Naive B cell (primary cell): ENCODE results near the gene DOCK3. TPM values are rescaled to one million over a fixed set of nuclear protein-coding genes. Genes with fewer than 3 reads are reported as not detected.

Experiments
- ATAC-seq, 2 donors: fragments of 150-1000 bp; cut with Tn5 transposase; 2 replicates each; pipeline ENCODE4 v1.10.0; 2021; ENCODE audit warnings: low read depth in 2 of 2, mild to moderate bottlenecking in 2 of 2, moderate library complexity in 2 of 2
- DNase-seq: peaks from one replicate; pipeline ENCODE4 v3.0.0; 2022
- H3K27ac Mint-ChIP-seq, 6 donors: one replicate each; pipeline ENCODE4 v1.8.0; 2020 to 2022; ENCODE audit warnings: mild to moderate bottlenecking in 6 of 6, mixed read lengths in 6 of 6, moderate library complexity in 5 of 6, inconsistent platforms in 2 of 6
- H3K27me3 Mint-ChIP-seq, 3 donors: one replicate each; pipeline ENCODE4 v1.8.0; 2021 to 2022; ENCODE audit warnings: mixed read lengths in 3 of 3, mild to moderate bottlenecking in 1 of 3
- H3K36me3 Mint-ChIP-seq, 2 donors: one replicate each; pipeline ENCODE4 v1.8.0; 2020 to 2022; ENCODE audit warnings: mixed read lengths in 2 of 2, inconsistent platforms in 1 of 2, mild to moderate bottlenecking in 1 of 2
- H3K4me1 Mint-ChIP-seq, 3 donors: one replicate each; pipeline ENCODE4 v1.8.0; 2020 to 2022; ENCODE audit warnings: mixed read lengths in 3 of 3, inconsistent platforms in 1 of 3, mild to moderate bottlenecking in 1 of 3, moderate library complexity in 1 of 3
- H3K4me3 Mint-ChIP-seq, 8 donors: one replicate each; pipeline ENCODE4 v1.8.0; 2020 to 2022; ENCODE audit warnings: mild to moderate bottlenecking in 8 of 8, mixed read lengths in 8 of 8, moderate library complexity in 8 of 8, inconsistent platforms in 2 of 8
- H3K9me3 Mint-ChIP-seq, 7 donors: one replicate each; pipeline ENCODE4 v1.8.0; 2020 to 2022; ENCODE audit warnings: mixed read lengths in 7 of 7, mild to moderate bottlenecking in 5 of 7, inconsistent platforms in 2 of 7, moderate library complexity in 1 of 7
- polyA plus RNA-seq, 6 donors: library from polyadenylated mRNA; unstranded; fragments of 300-500 nt; fragmentation: Illumina TruSeq; gene quantifications; one replicate each; pipeline ENCODE4 v1.2.3, GENCODE V29; 2021; ENCODE audit warnings: low read depth in 6 of 6

DOCK3 gene
- polyA plus RNA-seq, 6 donors from 2014 or later = 0.03 to 0.04 (median 0.04) TPM; not detected in 3

DNA sequence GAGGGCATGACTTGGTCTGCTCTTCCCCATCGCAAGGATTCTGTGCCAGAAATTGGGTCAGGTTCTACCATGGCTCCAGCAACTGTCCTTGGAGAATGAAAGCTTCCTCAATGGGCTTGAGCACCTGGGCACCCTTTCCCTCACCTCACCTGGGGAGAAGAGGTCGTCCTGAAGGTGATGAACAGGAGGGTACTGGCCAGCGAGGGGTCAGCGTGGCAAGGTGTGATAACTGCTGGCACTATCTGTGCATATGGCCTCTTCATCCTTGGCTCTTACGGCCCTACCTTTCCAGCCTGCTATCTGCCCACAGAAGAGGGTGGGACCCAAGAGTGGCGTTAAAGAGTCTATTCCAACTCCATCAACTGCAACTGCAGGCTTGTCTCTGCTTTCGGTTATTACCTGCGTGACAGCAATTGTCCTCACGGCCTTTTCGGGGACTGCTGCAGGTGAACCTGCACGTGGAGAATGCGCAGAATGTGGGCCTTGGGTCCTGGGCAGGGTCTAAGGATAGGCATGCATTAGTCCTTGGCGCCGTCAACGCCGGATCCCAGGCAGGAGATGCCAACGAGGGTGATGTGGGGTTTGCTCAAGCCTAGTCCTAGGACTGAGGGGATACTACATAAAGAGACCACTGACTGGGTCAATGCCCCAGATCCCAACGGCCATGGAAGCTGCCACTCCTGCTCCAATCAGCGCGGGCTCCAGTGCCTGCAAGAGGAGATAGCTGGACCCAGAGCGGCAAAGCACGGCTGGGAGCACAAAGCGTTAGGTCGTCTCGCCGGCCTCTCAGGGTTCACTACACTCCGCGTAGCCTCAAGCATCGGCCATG lies 715.7 kb downstream of the DOCK3 start:
- DNase-seq (no peak), ATAC-seq (no peak)
- H3K27ac Mint-ChIP-seq = peak overlapping the region; percentile 67 to 92 (median 83)
- peaks cover 5 to 7% of the 10 kb centered on the region in 2 donors for H3K36me3 Mint-ChIP-seq
- H3K27me3 Mint-ChIP-seq = no peaks in the 10 kb centered on the region
- no peaks in the 10 kb centered on the region for H3K9me3 Mint-ChIP-seq
- H3K4me1 Mint-ChIP-seq = peaks cover 39 to 77% (median 60%) of the 10 kb centered on the region in 3 donors
- peak overlapping the region; percentile 63 to 90 (median 82) for H3K4me3 Mint-ChIP-seq

DNA sequence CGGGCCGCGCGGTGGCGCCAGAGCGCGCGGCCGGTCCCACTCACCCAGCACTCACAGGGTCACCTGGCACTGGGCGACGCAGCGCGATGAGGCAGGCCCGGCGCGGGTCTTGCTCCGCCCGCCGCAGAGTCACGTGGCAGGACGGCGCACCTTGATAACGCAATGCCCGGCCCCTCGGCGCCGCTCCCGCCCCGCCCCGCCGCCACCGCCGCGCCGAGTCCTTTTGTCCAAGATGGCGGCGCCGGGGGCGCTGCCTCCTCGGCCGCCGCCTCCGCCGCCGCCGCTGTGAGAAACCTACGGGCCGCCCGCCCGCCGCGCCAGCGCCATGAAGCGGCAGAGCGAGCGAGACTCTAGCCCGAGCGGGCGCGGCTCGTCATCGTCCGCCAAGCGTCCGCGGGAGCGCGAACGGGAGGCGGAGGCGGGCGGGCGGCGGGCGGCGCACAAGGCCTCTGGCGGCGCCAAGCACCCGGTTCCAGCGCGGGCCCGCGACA lies 716.4 kb downstream of the DOCK3 start, which contains the start of gene RBM15B:
Gene RBM15B, plus strand, starts transcription at position 211 of the 491 bp plus-strand sequence. Its CDS starts 115 bp downstream, at position 326.
- ATAC-seq (peak; percentile 93 to 95), DNase-seq (peak; percentile 97)
- Mint-ChIP-seq H3K27me3 (no peaks in the 10 kb centered on the region), H3K27ac (peak within 1 kb of the TSS; percentile 76 to 92 (median 84)), H3K4me1 (peaks cover 32 to 71% (median 53%) of the 10 kb centered on the region in 3 donors), H3K9me3 (no peaks in the 10 kb centered on the region), H3K4me3 (peak within 1 kb of the TSS; percentile 72 to 90 (median 86)), H3K36me3 (peaks cover 5 to 7% of the 10 kb centered on the region in 2 donors)

- Mint-ChIP-seq H3K4me3 (peak overlapping the region; percentile 57 to 90 (median 80)), H3K27ac (peak overlapping the region in 4 of 6 donors; percentile 59 to 92 (median 80)), H3K9me3 (no peaks in the 10 kb centered on the region), H3K4me1 (peaks cover 30 to 71% (median 52%) of the 10 kb centered on the region in 3 donors), H3K36me3 (peaks cover 5 to 7% of the 10 kb centered on the region in 2 donors), H3K27me3 (no peaks in the 10 kb centered on the region)
- ATAC-seq (peak; percentile 6 to 11), DNase-seq (peak; percentile 35)
Observed at GRCh38 chr3:51391566-51392354, 717.0 kb downstream of the DOCK3 start.

GRCh38 chr3:51392355-51393133 lies 717.8 kb downstream of the DOCK3 start:
- no peak for ATAC-seq
- DNase-seq = no peak
- H3K9me3 Mint-ChIP-seq = no peaks in the 10 kb centered on the region
- peak overlapping the region; percentile 60 to 86 (median 76) for H3K4me3 Mint-ChIP-seq
- peaks cover 5% of the 10 kb centered on the region in 2 donors for H3K36me3 Mint-ChIP-seq
- H3K27me3 Mint-ChIP-seq = no peaks in the 10 kb centered on the region
- peak overlapping the region in 4 of 6 donors; percentile 26 to 85 (median 72) for H3K27ac Mint-ChIP-seq
- peaks cover 31 to 66% (median 52%) of the 10 kb centered on the region in 3 donors for H3K4me1 Mint-ChIP-seq

DNA sequence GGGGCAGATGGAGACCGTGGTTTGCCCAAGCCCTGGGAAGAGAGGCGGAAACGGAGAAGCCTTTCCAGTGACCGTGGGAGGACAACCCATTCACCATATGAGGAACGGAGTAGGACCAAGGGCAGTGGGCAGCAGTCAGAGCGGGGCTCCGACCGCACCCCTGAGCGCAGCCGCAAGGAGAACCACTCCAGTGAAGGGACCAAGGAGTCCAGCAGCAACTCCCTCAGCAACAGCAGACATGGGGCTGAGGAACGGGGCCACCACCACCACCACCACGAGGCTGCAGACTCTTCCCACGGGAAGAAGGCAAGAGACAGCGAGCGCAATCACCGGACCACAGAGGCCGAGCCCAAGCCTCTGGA lies 718.4 kb downstream of the DOCK3 start:
- Mint-ChIP-seq H3K4me1 (peaks cover 26 to 60% (median 48%) of the 10 kb centered on the region in 3 donors), H3K36me3 (peaks cover 0 to 5% of the 10 kb centered on the region in 2 donors), H3K9me3 (no peaks in the 10 kb centered on the region), H3K4me3 (peak overlapping the region in 4 of 8 donors; percentile 60 to 86 (median 74)), H3K27me3 (no peaks in the 10 kb centered on the region), H3K27ac (peak overlapping the region in 1 of 6 donors; percentile 85)
- DNase-seq = no peak
- ATAC-seq = no peak

GRCh38 chr3:51393564-51393963 lies 718.8 kb downstream of the DOCK3 start:
- DNase-seq (no peak), ATAC-seq (no peak)
- peaks cover 0 to 5% of the 10 kb centered on the region in 2 donors for H3K36me3 Mint-ChIP-seq
- no peaks in the 10 kb centered on the region for H3K9me3 Mint-ChIP-seq
- no peaks in the 10 kb centered on the region for H3K27me3 Mint-ChIP-seq
- H3K4me1 Mint-ChIP-seq = peaks cover 26 to 56% (median 47%) of the 10 kb centered on the region in 3 donors
- H3K27ac Mint-ChIP-seq = no peak overlapping the region
- H3K4me3 Mint-ChIP-seq = peak overlapping the region in 5 of 8 donors; percentile 20 to 79 (median 50)

DNA sequence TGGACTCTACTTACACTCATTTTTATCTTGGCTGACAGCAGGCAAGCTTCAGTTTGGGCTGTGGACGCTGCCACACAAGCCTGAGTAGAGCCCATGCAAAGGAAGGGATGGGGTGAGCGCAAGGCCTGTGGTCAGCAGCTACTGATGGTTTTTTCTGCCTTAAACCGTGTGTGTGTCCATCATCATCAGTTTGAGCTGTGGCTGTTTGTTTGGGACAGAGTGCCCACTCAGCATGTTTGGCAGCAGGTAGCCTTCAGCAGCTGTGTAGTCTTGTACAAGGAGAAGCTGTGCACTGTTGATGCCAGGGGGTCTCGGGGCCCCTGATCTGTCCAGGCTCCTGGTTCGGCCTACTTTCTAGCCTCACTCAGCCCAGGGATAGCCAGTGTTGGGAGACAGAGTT lies 719.8 kb downstream of the DOCK3 start:
- Mint-ChIP-seq H3K27me3 (no peaks in the 10 kb centered on the region), H3K4me3 (peak overlapping the region in 3 of 8 donors; percentile 70 to 79 (median 77)), H3K9me3 (no peaks in the 10 kb centered on the region), H3K36me3 (peaks cover 0 to 5% of the 10 kb centered on the region in 2 donors), H3K27ac (peak overlapping the region in 3 of 6 donors; percentile 25 to 66 (median 44)), H3K4me1 (peaks cover 21 to 48% (median 42%) of the 10 kb centered on the region in 3 donors)
- ATAC-seq (no peak), DNase-seq (no peak)

- ATAC-seq = no peak
- DNase-seq = no peak
- Mint-ChIP-seq H3K27ac (peak overlapping the region in 2 of 6 donors; percentile 66 to 93), H3K27me3 (no peaks in the 10 kb centered on the region), H3K36me3 (peaks cover 5 to 6% of the 10 kb centered on the region in 2 donors), H3K4me3 (peak overlapping the region in 1 of 8 donors; percentile 20), H3K9me3 (no peaks in the 10 kb centered on the region), H3K4me1 (peaks cover 20 to 37% (median 36%) of the 10 kb centered on the region in 3 donors)
Observed at GRCh38 chr3:51395493-51396213, 720.9 kb downstream of the DOCK3 start.

DNA sequence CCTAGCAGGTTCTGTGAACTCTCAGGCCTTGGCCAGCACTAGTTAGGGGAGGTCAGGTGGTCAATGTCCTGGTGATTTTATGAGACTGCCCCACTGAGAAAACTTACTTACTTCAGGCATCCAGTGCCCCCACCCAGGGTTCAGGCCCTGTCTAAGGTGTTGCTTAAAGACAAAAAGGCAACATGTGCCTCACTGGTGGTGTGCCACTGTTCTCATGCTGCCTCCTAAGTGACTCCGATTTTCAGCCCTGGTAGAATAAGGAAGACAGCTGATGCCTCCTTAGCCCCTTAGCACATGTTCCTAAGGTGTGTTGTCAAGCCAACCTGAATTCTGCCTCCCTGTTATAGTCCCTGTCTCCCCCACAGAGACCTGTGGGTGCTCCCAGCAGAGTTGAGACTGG lies 721.7 kb downstream of the DOCK3 start:
- Mint-ChIP-seq H3K4me1 (peaks cover 19 to 34% (median 34%) of the 10 kb centered on the region in 3 donors), H3K27ac (peak overlapping the region in 2 of 6 donors; percentile 19 to 37), H3K27me3 (no peaks in the 10 kb centered on the region), H3K36me3 (peaks cover 5 to 8% of the 10 kb centered on the region in 2 donors), H3K4me3 (peak overlapping the region in 1 of 8 donors; percentile 7), H3K9me3 (no peaks in the 10 kb centered on the region)
- ATAC-seq = no peak
- no peak for DNase-seq

DNA sequence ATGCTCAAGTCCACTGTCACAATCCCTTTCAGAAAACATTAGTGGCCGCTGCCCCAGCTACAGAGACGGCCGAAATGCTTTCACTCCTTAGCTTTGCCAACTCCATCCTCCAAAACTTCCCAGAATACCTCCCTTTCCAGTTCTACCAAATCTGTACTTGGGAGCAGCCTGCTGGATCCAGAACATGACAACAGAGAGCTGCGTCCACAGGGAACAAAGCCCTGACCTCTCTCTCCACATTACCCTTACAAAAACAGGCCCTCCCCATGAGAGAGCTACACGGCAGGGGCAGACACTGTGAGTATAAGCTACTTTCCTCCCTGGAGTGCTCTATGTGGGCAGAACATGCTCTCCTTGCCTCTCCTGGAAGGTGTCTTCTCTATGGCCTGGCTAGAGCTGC lies 722.7 kb downstream of the DOCK3 start:
- Mint-ChIP-seq H3K27ac (peak overlapping the region in 2 of 6 donors; percentile 32 to 63), H3K4me3 (peak overlapping the region in 1 of 8 donors; percentile 53), H3K27me3 (no peaks in the 10 kb centered on the region), H3K4me1 (peaks cover 19 to 34% (median 31%) of the 10 kb centered on the region in 3 donors), H3K9me3 (no peaks in the 10 kb centered on the region), H3K36me3 (peaks cover 5 to 8% of the 10 kb centered on the region in 2 donors)
- DNase-seq (no peak), ATAC-seq (no peak)

- peak overlapping the region in 1 of 6 donors; percentile 44 for H3K27ac Mint-ChIP-seq
- peaks cover 10 to 18% of the 10 kb centered on the region in 2 donors for H3K36me3 Mint-ChIP-seq
- H3K27me3 Mint-ChIP-seq = no peaks in the 10 kb centered on the region
- H3K4me1 Mint-ChIP-seq = peaks cover 19 to 32% (median 26%) of the 10 kb centered on the region in 3 donors
- no peak overlapping the region for H3K4me3 Mint-ChIP-seq
- DNase-seq (no peak), ATAC-seq (no peak)
- H3K9me3 Mint-ChIP-seq = no peaks in the 10 kb centered on the region
Observed at GRCh38 chr3:51398595-51399310, 724.0 kb downstream of the DOCK3 start.
